OCI-LY3 (cell line): ENCODE results near the gene CTF1.

Experiments
- H2AFZ ChIP-seq: fragments of 200-600, 300-600 bp; shearing (Covaris generic); 2 replicates; pipeline ENCODE4 v1.6.0; 2014; ENCODE audit warnings: antibody characterized with exemption, low read depth, low read length
- H3K27ac ChIP-seq: fragments of 200-600, 300-600 bp; sonication (generic); 2 replicates; pipeline ENCODE4 v1.5.1; 2014; ENCODE audit warnings: mild to moderate bottlenecking, low read length, moderate library complexity, mixed read lengths
- H3K27me3 ChIP-seq: fragments of 200-600, 300-600 bp; sonication (generic); 2 replicates; pipeline ENCODE4 v1.6.1; 2014; ENCODE audit warnings: low read depth, low read length, mixed read lengths
- H3K36me3 ChIP-seq: fragments of 200-600, 300-600 bp; sonication (generic); replicated peaks from 2 replicates; pipeline ENCODE3; 2014; ENCODE audit warnings: low read depth, low read length, mixed read lengths
- H3K4me1 ChIP-seq: fragments of 300-600, 200-600 bp; sonication (generic); 2 replicates; pipeline ENCODE4 v1.6.1; 2014; ENCODE audit warnings: low read length, mixed read lengths
- H3K4me2 ChIP-seq: fragments of 200-600, 300-600 bp; sonication (generic); 2 replicates; pipeline ENCODE4 v1.6.1; 2014; ENCODE audit warnings: low read length, mixed read lengths
- H3K4me3 ChIP-seq: fragments of 300-600, 200-600 bp; sonication (generic); 2 replicates; pipeline ENCODE4 v1.5.1; 2014; ENCODE audit warnings: antibody characterized with exemption, mild to moderate bottlenecking, low read length, moderate library complexity
- H3K79me2 ChIP-seq: fragments of 300-600, 200-600 bp; shearing (Covaris generic); 2 replicates; pipeline ENCODE4 v1.6.1; 2014; ENCODE audit warnings: mild to moderate bottlenecking, low read length, mixed read lengths
- H3K9ac ChIP-seq: fragments of 300-600, 200-600 bp; shearing (Covaris generic); 2 replicates; pipeline ENCODE4 v1.6.0; 2014; ENCODE audit warnings: mild to moderate bottlenecking, low read length, moderate library complexity
- H3K9me3 ChIP-seq: fragments of 200-600, 300-600 bp; shearing (Covaris generic); 2 replicates; pipeline ENCODE4 v1.6.1; 2014; ENCODE audit warnings: low read length, mixed read lengths; ENCODE audit not compliant: insufficient read depth
- H4K20me1 ChIP-seq: fragments of 200-600, 300-600 bp; sonication (generic); 2 replicates; pipeline ENCODE4 v1.6.1; 2016; ENCODE audit warnings: low read length, mixed read lengths; ENCODE audit not compliant: insufficient read depth
- CTCF ChIP-seq: fragments of 200-600, 300-600 bp; sonication (generic); IDR thresholded peaks from 2 replicates; pipeline ENCODE4 v1.5.1; 2014; ENCODE audit warnings: antibody characterized with exemption, low read length, low read depth
- EZH2phosphoT487 ChIP-seq: fragments of 200-600 bp; shearing (Covaris generic); IDR thresholded peaks from 2 replicates; pipeline ENCODE4 v1.6.1; 2018; ENCODE audit warnings: antibody characterized with exemption, mixed run types, low read depth

Gene CTF1

GRCh38 chr16:30893417-30893743, 3.0 kb upstream of the CTF1 start:
- H3K27ac ChIP-seq: 0 out of 2 replicates have a peak overlapping the region, but pooled peaks have one; percentile 9
- H3K9ac ChIP-seq: peak overlapping the region; percentile 83
- H4K20me1 ChIP-seq: no peaks in the 10 kb centered on the region

DNA sequence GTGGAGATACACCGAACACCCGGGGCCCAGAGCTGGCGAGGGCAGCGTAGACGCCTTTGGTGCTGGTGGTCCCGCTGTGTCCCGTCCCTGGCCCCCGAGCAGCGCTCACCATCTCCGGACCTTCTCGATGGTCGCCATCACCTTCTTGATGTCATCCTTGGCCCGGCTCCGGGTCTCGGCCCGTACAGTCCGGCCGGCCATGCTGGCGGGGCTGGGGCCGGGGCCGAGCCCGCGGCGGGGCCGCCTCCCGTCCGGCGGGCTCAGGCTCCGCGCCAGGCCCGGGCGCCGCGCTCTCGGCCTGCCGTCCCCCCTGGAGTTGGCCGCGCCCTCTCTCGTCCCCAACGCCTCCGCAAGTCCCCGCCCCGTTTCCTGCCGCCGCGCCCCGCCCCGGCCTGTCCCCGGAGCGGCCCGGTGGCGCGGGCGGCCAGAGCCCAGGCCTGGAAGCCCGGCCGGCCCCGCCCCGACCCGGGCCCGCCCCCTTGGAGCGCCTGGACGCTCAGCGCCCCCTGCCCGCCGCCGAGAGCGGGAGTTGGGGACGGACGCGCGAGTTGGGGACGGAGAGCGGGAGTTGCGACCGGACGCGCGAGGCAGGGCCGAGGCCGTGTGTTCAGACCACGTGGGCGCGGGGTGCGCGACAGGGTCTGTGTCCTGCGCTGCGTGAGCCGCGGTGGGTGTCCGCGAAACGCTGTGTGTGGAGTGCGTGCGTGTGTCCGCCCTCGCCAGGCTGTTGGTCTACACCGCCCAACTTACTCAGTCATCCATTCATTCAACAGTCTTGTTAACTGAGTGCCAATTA, 2.5 kb upstream of the CTF1 start, which contains the start of gene BCL7C:
Gene BCL7C (minus strand): TSS at position 334 of the 796 bp plus-strand sequence. CDS start 133 bp downstream, at position 201.
- no peaks in the 10 kb centered on the region for H3K9me3 ChIP-seq
- H2AFZ ChIP-seq: peak within 1 kb of the TSS; percentile 37; the same call in 1 of the 2 replicates
- no peaks in the 10 kb centered on the region for H3K79me2 ChIP-seq
- peaks cover 5% of the 10 kb centered on the region for H3K36me3 ChIP-seq
- TF ChIP-seq CTCF (peak; percentile 38; the same call in 1 of the 2 replicates), EZH2phosphoT487 (no peak)
- no peaks in the 10 kb centered on the region for H4K20me1 ChIP-seq
- H3K4me3 ChIP-seq: peak within 1 kb of the TSS; percentile 91
- peaks cover 24% of the 10 kb centered on the region for H3K4me1 ChIP-seq
- H3K9ac ChIP-seq: peak within 1 kb of the TSS; percentile 83
- H3K4me2 ChIP-seq: peak within 1 kb of the TSS; percentile 98
- no peaks in the 10 kb centered on the region for H3K27me3 ChIP-seq
- H3K27ac ChIP-seq: 0 out of 2 replicates have a peak within 1 kb of the TSS, but pooled peaks have one; percentile 9

More at GRCh38 chr16:30893417-30893743, 3.0 kb upstream of the CTF1 start:
- Histone ChIP-seq H3K4me2 (peak overlapping the region; percentile 98), H3K27me3 (no peaks in the 10 kb centered on the region), H3K4me3 (peak overlapping the region; percentile 91), H3K36me3 (peaks cover 7% of the 10 kb centered on the region), H3K9me3 (no peaks in the 10 kb centered on the region), H3K4me1 (peaks cover 24% of the 10 kb centered on the region), H2AFZ (peak overlapping the region; percentile 24; the same call in 1 of the 2 replicates), H3K79me2 (no peaks in the 10 kb centered on the region)
- TF ChIP-seq CTCF: no peak
- no peak for TF ChIP-seq EZH2phosphoT487

DNA sequence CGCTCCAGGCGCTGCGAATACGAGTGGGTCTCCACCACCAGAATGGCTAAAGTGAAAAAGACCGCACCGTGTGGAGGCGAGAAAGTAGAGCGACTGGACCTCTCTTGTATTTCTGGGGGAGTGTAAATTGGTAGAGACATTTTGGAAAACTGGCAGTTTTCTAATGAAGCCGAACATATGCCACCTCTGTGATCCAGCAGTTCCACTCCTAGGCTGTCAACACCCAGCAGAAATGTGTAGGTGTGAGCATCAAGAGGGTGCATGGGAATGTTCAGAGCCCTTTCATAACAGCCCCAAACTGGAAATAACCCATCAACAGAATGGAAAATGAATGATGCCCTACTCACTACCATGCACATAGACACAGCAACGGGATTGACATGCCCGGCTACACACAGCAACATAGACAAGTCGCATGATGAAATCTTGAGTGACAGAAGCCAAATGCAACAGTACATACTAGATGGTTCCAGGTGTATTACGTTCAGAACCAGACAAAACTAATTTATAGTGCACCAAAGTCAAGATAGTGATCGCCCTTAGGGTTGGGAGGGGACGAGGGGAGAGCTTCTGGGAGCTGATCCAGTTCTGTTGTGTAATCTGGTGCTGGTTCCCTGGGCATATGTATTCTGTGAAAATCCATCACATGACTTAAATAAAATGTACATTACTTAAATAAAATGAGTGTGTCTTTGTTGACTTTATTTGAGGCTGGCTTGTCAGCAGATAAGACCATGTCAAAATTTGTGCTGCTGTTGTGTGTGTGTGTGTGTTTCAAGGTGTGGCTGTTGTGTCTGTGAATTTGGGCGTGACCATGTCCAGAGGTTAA, 1.7 kb upstream of the CTF1 start:
- H3K36me3 ChIP-seq: peaks cover 2% of the 10 kb centered on the region
- H2AFZ ChIP-seq: peak overlapping the region; percentile 37; the same call in 1 of the 2 replicates
- no peaks in the 10 kb centered on the region for H3K27me3 ChIP-seq
- H3K9me3 ChIP-seq: no peaks in the 10 kb centered on the region
- H3K4me1 ChIP-seq: peaks cover 24% of the 10 kb centered on the region
- no peak for TF ChIP-seq EZH2phosphoT487
- TF ChIP-seq CTCF: no peak
- no peaks in the 10 kb centered on the region for H4K20me1 ChIP-seq
- peak overlapping the region; percentile 61 for H3K4me2 ChIP-seq
- no peaks in the 10 kb centered on the region for H3K79me2 ChIP-seq
- peak overlapping the region; percentile 64 for H3K4me3 ChIP-seq
- no peak overlapping the region for H3K27ac ChIP-seq
- peak overlapping the region; percentile 23; the same call in 1 of the 2 replicates for H3K9ac ChIP-seq
